ENCODE results near the gene PLPPR4. TPM values are rescaled to one million over a fixed set of nuclear protein-coding genes. Genes with fewer than 3 reads are reported as not detected.

Gene PLPPR4
- total and polyA plus RNA-seq, 10 donors, result 0.06 to 1.6 (median 0.39) TPM

GRCh38 chr1:99326215-99326949, 62.1 kb downstream of the PLPPR4 start:
- Histone ChIP-seq H3K4me1 (no peaks in the 10 kb centered on the region), H3K4me3 (no peak overlapping the region), H3K27ac (no peak overlapping the region), H3K36me3 (no peaks in the 10 kb centered on the region), H3K9me3 (no peaks in the 10 kb centered on the region), H3K27me3 (replicated peaks in 1 of 7) (no peaks in the 10 kb centered on the region)
- 76 to 90% (median 80%) methylated on average over 3 of the region's 3 CpGs for WGBS, 5 donors
- intact Hi-C loops (cut with DNase I; ENCODE audit: low total_unique reads), result no loop called here
- TF ChIP-seq CTCF (IDR thresholded peaks at IDR 0.05 in 8 of 11, conservative IDR thresholded peaks at IDR 0.05 in 3 of 11) (no peak), POLR2A (IDR thresholded peaks at IDR 0.05) (no peak), POLR2AphosphoS5 (IDR thresholded peaks at IDR 0.05) (no peak)
- no peak for DNase-seq

DNA sequence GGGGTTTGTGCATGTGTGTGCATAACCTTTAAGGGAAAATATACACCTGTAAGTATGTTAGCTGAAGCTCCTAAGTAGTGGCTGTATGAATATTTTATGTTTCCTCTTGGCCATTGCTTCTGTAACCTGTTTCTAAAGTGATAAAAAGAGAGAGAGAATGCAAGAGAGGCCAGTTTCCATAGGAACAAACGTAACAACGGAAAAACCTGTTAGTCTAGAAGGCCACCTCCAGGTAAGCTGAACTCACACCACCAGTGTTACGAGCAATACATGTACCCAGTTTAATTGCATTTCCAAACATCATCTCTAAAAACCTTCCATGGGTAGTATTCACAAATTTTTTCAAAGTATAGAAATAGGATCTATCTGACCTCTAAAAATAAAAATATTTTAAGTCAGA, 63.1 kb downstream of the PLPPR4 start:
- Histone ChIP-seq H3K4me1 (no peaks in the 10 kb centered on the region), H3K9me3 (no peaks in the 10 kb centered on the region), H3K27me3 (replicated peaks in 1 of 7) (no peaks in the 10 kb centered on the region), H3K27ac (no peak overlapping the region), H3K4me3 (no peak overlapping the region), H3K36me3 (no peaks in the 10 kb centered on the region)
- DNase-seq, result no peak
- 71 to 80% (median 76%) methylated on average over 3 of the region's 3 CpGs for WGBS, 5 donors
- TF ChIP-seq POLR2AphosphoS5 (IDR thresholded peaks at IDR 0.05) (no peak), CTCF (IDR thresholded peaks at IDR 0.05 in 8 of 11, conservative IDR thresholded peaks at IDR 0.05 in 3 of 11) (no peak), POLR2A (IDR thresholded peaks at IDR 0.05) (no peak)
- intact Hi-C loops (cut with DNase I; ENCODE audit: low total_unique reads), result no loop called here

DNA sequence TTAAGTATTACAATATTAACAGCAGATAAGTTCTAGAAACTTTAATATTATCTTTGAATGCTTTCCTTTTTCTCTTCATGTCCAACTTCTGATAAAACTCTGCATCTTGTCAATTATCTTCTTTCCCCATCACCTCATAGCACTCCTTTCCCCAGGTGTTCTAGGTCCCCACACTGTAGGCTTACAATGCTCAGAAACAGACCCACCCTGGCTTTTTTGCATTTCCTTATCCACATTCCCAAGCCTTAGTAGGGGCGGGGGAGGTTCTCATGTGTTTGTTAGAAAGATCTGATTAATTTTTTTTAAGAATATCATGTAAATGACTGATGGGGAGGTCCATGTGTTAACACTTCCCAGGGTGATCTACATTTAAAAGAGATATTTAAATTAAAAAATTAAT, 63.9 kb downstream of the PLPPR4 start:
- intact Hi-C loops (cut with DNase I; ENCODE audit: low total_unique reads), result no loop called here
- Histone ChIP-seq H3K27ac (no peak overlapping the region), H3K36me3 (no peaks in the 10 kb centered on the region), H3K9me3 (no peaks in the 10 kb centered on the region), H3K4me1 (no peaks in the 10 kb centered on the region), H3K4me3 (no peak overlapping the region), H3K27me3 (replicated peaks in 1 of 7) (no peaks in the 10 kb centered on the region)
- WGBS, 5 donors, result 67 to 87% (median 72%) methylated on average over 1 of the region's 1 CpG
- no peak for TF ChIP-seq POLR2A (IDR thresholded peaks at IDR 0.05)
- TF ChIP-seq POLR2AphosphoS5 (IDR thresholded peaks at IDR 0.05), result no peak
- TF ChIP-seq CTCF (IDR thresholded peaks at IDR 0.05 in 8 of 11, conservative IDR thresholded peaks at IDR 0.05 in 3 of 11), result no peak
- no peak for DNase-seq

DNA sequence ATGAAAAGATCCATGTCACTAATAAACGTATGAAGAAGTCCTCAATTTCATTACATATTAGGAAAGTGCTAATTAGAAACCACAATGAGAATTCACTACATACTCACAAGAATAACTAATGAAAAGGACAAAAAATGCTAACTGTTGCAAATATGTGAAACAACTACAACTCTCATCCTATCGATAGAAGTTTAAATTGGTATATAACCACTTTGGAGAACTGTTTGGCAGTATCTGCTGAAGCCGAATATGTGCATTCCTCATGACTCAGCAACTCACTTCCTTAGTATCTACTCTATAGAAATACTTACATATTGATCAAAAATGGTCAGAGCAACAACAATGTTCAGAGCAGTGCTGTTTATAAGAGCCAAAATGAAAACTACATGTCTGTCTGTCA, 66.8 kb downstream of the PLPPR4 start:
- no peaks in the 10 kb centered on the region for H3K4me1 ChIP-seq
- DNase-seq, result no peak
- WGBS, 5 donors, result 53 to 89% (median 84%) methylated on average over 3 of the region's 3 CpGs

More for the DNA sequence above, 66.8 kb downstream of the PLPPR4 start:
- TF ChIP-seq POLR2AphosphoS5 (IDR thresholded peaks at IDR 0.05), result no peak
- TF ChIP-seq POLR2A (IDR thresholded peaks at IDR 0.05), result no peak
- no peak for TF ChIP-seq CTCF (IDR thresholded peaks at IDR 0.05 in 8 of 11, conservative IDR thresholded peaks at IDR 0.05 in 3 of 11)
- H3K36me3 ChIP-seq, result no peaks in the 10 kb centered on the region
- no peak overlapping the region for H3K4me3 ChIP-seq
- intact Hi-C loops (cut with DNase I; ENCODE audit: low total_unique reads), result no loop called here
- no peaks in the 10 kb centered on the region for H3K9me3 ChIP-seq
- H3K27ac ChIP-seq, result no peak overlapping the region
- no peaks in the 10 kb centered on the region for H3K27me3 ChIP-seq (replicated peaks in 1 of 7)
